Suppressor macrophage (primary cell): Measurements from ENCODE around the gene MPG.
"Not testable (repeated sequence)": the region's sequence is repeated elsewhere in the genome, so short reads cannot be mapped to it uniquely, and the experiment has no call there.

Experiments used
- DNase-seq, 4 experiments: peaks; one replicate each; pipeline ENCODE4 v3.0.0-alpha.2; 2020 to 2022

MPG gene

DNA sequence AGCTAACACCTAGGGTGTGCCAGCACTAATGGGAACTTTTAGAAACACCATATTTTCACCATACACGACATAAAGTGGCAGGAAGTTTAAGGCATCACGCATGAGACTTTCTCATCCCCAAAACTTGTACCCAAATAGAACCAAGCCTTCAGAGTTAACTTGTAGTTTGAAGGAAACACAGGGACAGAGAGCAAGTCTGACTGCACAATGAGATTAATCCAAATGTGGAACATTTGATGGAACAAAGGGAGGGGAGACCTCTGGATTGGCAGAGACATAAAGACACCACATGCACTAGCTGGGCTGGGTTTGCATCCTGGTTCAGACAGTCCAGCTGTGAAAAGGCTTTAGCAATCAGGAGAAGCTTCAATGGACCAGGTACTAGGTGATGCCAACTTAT, 36.3 kb downstream of the MPG start:
- DNase-seq: no peak

GRCh38 chr16:116015-116414, 38.0 kb downstream of the MPG start:
- DNase-seq: no peak

- DNase-seq: peak; percentile 59 to 82 (median 68)
Observed at GRCh38 chr16:117379-118365, 39.6 kb downstream of the MPG start.

DNA sequence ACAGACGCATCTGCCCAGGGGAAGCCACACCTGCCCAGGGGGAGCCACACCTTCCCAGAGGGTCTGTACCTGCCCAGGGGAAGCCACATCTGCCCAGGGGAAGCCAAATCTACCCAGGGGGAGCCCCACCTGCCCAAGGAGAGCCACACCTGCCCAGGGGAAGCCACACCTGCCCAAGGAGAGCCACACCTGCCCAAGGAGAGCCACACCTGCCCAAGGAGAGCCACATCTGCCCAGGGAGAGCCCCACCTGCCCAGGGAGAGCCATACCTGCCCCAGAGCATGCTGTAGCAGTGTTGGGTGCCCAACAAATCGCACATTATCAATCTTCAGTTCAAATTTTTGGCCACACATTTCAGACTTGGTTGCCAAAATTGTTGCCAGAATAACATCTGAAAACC, 40.8 kb downstream of the MPG start:
- DNase-seq: no peak

DNA sequence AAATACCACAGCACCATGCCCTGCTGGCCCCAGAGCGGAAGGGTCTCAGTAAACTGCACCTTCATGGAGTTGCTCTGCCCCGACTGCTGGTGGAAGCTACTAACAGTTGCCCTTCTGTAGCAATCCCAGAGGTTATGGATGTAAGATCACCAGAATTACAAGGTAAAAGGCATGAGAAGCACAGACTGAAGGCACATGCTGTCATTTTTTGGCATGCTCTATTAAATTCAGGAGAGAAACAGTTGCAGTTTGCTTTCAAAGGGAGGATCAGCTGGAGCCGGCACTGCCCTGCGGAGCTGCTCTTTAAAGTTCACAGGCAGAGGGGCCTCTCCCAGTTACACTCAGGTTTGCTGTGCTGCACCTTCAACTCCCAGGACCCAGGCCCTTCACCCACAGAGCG, 41.3 kb downstream of the MPG start:
- DNase-seq: no peak

DNA sequence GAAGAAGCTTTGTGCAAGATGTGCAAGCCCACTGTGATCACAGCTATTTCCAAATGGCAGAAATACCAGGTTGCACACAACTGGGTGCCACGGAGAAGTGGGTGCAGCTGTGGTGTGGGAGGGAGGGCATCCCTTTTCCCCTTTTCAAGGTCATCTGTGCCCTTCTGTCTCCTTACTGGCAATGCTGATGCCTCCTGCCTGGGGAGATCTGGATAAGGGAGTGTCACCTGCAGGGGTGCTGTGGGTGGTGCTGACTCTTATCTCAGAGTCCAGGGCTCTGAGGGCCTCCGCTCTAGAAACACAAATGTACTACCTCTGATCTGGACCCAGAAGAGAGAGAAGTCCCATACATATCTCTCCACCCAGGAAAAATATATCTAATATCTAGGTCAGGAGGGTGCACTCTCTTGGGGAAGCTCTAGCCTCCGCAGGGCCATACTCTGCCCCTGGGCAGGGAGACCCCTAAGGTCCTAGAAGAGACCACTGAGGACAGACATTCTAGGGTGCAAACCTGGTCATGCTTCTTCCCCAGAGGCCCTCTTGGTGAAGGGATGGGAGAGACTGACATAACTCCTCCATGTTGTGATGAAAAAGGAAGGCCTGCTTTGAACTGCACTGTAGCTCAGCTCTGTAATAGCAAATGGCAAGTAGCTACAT, 41.9 kb downstream of the MPG start:
- DNase-seq: no peak

DNA sequence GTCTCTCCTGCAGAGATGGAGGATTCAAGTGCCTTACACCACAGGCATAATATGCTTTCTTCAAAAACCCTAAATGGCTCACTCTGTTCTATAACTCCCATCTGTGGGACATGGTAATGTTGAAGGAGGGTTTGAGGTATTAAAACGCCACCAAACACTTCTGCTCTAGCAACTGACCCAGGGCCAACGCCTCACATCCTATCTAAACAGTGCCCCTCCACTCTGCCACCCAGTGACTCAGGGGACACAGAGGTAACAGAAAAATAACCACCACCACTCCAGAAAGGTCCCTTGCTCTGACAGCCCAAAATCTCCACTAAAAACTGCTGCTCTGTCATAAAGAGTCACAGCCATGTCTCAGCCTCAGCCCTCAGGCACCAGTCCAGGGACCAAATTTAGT, 42.7 kb downstream of the MPG start:
- DNase-seq: no peak

GRCh38 chr16:122361-122760, 44.3 kb downstream of the MPG start:
- DNase-seq: no peak

- DNase-seq: not testable (repeated sequence)
Observed at GRCh38 chr16:123558-124350, 45.7 kb downstream of the MPG start.

- DNase-seq: no peak
Observed at GRCh38 chr16:125011-125410, 47.0 kb downstream of the MPG start.

DNA sequence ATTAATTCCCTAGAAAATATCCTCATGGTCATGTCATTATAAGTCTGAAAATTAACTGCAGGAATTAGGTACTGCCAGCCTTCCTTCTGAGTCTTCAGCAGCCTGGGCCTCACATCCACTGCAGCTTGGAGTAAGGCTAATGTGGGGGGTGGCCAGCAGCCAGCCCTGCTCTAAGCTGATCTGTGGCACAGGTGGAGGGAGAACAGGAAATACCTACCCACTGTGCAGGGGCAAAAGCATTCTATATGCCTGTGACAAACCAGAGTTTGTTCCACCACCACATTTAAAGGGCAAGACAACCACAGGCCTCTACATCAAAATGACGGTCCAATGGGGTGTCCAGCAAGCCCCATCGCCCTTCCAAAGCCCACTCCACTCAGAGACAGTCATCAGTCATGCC, 51.0 kb downstream of the MPG start:
- DNase-seq: no peak

DNA sequence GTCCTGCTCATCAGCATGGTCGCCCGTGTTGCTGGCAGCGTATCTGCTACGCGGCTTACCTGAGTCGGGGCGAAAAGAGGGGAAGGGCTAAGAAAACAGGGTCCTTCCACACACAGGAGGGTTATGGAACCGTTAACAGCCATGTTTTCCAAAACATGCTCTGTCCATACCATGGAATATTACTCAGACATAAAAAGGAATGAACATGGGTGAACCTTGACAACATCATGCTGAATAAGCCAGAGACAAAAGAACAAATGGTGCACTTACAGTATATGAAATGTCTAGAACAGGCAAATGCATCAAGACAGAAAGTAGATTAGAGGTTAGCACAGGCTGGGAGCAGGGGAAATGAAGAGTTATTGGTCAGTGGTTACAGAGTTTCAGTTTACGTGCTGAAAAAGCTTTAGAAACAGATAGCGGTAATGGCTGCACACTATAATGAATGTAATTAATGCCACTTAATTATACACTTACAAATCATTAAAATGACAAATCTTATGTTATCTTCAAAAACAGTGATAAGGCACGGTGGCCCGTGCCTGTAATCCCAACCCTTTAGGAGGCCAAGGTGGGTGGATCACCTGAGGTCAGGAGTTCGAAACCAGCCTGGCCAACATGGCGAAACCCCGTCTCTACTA, 52.6 kb downstream of the MPG start:
- no peak for DNase-seq

DNA sequence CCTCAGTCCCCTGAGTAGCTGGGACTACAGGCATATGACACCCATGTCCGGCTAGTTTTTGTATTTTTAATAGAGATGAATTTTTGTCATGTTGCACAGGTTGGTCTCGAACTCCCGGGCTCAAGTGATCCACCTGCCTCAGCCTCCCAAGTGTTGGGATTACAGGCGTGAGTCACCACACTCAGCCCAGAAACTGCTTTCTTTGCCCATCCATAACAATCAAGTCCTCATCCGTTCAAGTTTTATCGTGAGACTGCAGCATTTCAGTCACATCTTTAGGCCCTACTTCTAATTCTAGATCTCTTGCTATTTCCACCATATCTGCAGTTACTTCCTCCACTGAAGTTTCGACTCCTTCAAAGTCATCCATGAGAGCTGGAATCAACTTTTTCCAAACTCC, 54.1 kb downstream of the MPG start:
- no peak for DNase-seq

DNA sequence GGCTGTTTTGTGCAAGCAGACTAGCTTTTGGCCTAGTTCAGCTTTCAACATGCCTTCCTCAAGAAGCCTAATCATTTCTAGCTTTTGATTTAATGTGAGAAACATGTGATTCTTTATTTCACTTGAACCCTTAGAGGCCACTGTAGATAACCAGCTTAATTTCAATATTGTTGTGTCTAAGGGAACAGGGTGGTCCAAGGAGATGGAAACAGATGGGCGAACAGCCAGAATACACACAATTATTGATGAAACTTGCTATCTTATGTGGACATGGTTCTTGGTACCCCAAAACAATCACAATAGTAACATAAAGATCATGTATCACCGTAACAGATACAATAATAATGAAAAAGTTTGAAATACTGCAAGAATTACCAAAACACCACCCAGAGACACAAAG, 55.7 kb downstream of the MPG start:
- no peak for DNase-seq
